Astrocyte (in vitro differentiated cells and primary cell): Measurements from ENCODE around the gene MPHOSPH9.

Source experiments
- CTCF ChIP-seq: IDR thresholded peaks from 2 replicates; pipeline ENCODE4 v1.5.1; 2011; ENCODE audit warnings: low read depth, mild to moderate bottlenecking, inconsistent platforms, low read length, moderate library complexity; ENCODE audit not compliant: insufficient read depth
- EZH2 ChIP-seq: IDR thresholded peaks from 2 replicates; pipeline ENCODE4 v1.6.1; 2012; ENCODE audit warnings: mild to moderate bottlenecking, low read length, inconsistent platforms; ENCODE audit not compliant: insufficient read depth

- no peak for TF ChIP-seq CTCF
- TF ChIP-seq EZH2, result no peak
These were observed 112.3 kb downstream of the MPHOSPH9 start for GRCh38 chr12:123120452-123121166.
